Measurements from ENCODE around the gene EFHC1. TPM values are rescaled to one million over a fixed set of nuclear protein-coding genes. Genes with fewer than 3 reads are reported as not detected.

Gene EFHC1
- total and polyA plus RNA-seq, 2 experiments from 2014 or later, result 24.3 to 28.0 TPM

- TF ChIP-seq REST (IDR thresholded peaks at IDR 0.05; ENCODE audit: unreplicated experiment) (no peak), STAT1 (IDR thresholded peaks at IDR 0.05; ENCODE audit: unreplicated experiment) (no peak), POLR2AphosphoS5 (IDR thresholded peaks at IDR 0.05; ENCODE audit: low read depth) (no peak), EZH2phosphoT487 (IDR thresholded peaks at IDR 0.05; ENCODE audit: unreplicated experiment) (no peak), ZNF114 (CRISPR knock-in tag; IDR thresholded peaks at IDR 0.05) (no peak), ZNF331 (CRISPR knock-in tag; IDR thresholded peaks at IDR 0.05; ENCODE audit: low read depth) (no peak), JUNB (IDR thresholded peaks at IDR 0.05; ENCODE audit: unreplicated experiment) (no peak), CTCF (conservative IDR thresholded peaks at IDR 0.05; ENCODE audit: low read depth in 2 of 2) (no peak), CREB1 (CRISPR knock-in tag; IDR thresholded peaks at IDR 0.05; ENCODE audit: low read depth) (no peak)
- H4K20me1 ChIP-seq (replicated peaks; ENCODE audit: insufficient read depth), result no peaks in the 10 kb centered on the region; the same call in none of the 2 replicates
These were observed 106.5 kb downstream of the EFHC1 start for GRCh38 chr6:52526634-52527033.

GRCh38 chr6:52527436-52527835, 107.3 kb downstream of the EFHC1 start:
- H3K9me3 Mint-ChIP-seq, result no peaks in the 10 kb centered on the region; the same call in 2 of the 3 replicates
- no peaks in the 10 kb centered on the region for H3K36me3 Mint-ChIP-seq (ENCODE audit: low read depth)
- no peaks in the 10 kb centered on the region for H3K9me2 ChIP-seq (ENCODE audit: insufficient read depth)
- H3K27ac Mint-ChIP-seq, result no peak overlapping the region
- H3K4me1 Mint-ChIP-seq, result peaks cover 24% of the 10 kb centered on the region
- no peak overlapping the region for H2AFZ ChIP-seq
- H3K27ac ChIP-seq (ENCODE audit: low read depth), result no peak overlapping the region
- no peak overlapping the region for H3K4me3 ChIP-seq
- peaks cover 4% of the 10 kb centered on the region for H3K27me3 Mint-ChIP-seq (ENCODE audit: insufficient read depth, low read depth, poor library complexity)
- H3K27me3 ChIP-seq (ENCODE audit: insufficient read depth), result no peaks in the 10 kb centered on the region
- ATAC-seq (no peak), DNase-seq (ENCODE audit: low spot score) (no peak)
- H3K4me2 ChIP-seq, result no peak overlapping the region
- H3K36me3 ChIP-seq (ENCODE audit: insufficient read depth), result no peaks in the 10 kb centered on the region
- no peaks in the 10 kb centered on the region for H3K79me2 ChIP-seq (replicated peaks; ENCODE audit: insufficient read depth)
- H4K20me1 ChIP-seq (replicated peaks; ENCODE audit: insufficient read depth), result no peaks in the 10 kb centered on the region; the same call in none of the 2 replicates
- no peaks in the 10 kb centered on the region for H3K4me1 ChIP-seq (ENCODE audit: insufficient read depth)
- H3K4me3 Mint-ChIP-seq, result no peak overlapping the region
- H3F3A ChIP-seq (replicated peaks; ENCODE audit: low read depth), result no peaks in the 10 kb centered on the region
- TF ChIP-seq ZNF462 (CRISPR knock-in tag; IDR thresholded peaks at IDR 0.05), result no peak

More at GRCh38 chr6:52526634-52527033, 106.5 kb downstream of the EFHC1 start:
- Histone ChIP-seq H2AFZ (no peak overlapping the region), H3K4me2 (no peak overlapping the region), H3K36me3 (ENCODE audit: insufficient read depth) (no peaks in the 10 kb centered on the region), H3K4me1 (ENCODE audit: insufficient read depth) (no peaks in the 10 kb centered on the region), H3K79me2 (replicated peaks; ENCODE audit: insufficient read depth) (no peaks in the 10 kb centered on the region), H3K27ac (ENCODE audit: low read depth) (no peak overlapping the region), H3K4me3 (no peak overlapping the region), H3K27me3 (ENCODE audit: insufficient read depth) (no peaks in the 10 kb centered on the region), H3K9me2 (ENCODE audit: insufficient read depth) (no peaks in the 10 kb centered on the region), H3F3A (replicated peaks; ENCODE audit: low read depth) (no peaks in the 10 kb centered on the region)
- no peak for ATAC-seq
- Mint-ChIP-seq H3K27ac (no peak overlapping the region), H3K27me3 (ENCODE audit: insufficient read depth, low read depth, poor library complexity) (peaks cover 4% of the 10 kb centered on the region), H3K36me3 (ENCODE audit: low read depth) (no peaks in the 10 kb centered on the region), H3K4me3 (no peak overlapping the region), H3K9me3 (no peaks in the 10 kb centered on the region; the same call in 2 of the 3 replicates), H3K4me1 (peaks cover 25% of the 10 kb centered on the region)
- no peak for DNase-seq (ENCODE audit: low spot score)

Measured in GM23338 (cell line).